ENCODE measurements around the gene GPR152.

DNA sequence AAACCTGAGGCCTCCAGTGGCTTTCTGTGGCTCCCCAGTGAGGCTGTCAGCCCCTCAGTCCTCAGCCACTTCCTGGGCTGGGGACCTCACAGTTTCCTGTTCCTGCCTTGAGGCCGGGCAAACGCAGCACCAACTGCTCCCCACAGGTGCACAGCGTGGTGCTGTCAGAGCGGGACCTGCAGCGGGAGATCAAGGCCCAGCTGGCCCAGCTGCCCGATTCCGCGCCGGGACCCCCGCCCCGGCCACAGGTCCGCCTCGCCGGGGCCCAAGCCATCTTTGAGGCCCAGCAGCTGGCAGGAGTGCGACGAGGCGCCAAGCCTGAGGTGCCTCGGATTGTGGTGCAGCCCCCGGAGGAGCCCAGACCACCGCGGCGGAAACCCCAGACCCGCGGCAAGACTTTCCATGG is 43.3 kb downstream of the GPR152 start:
- TF ChIP-seq, protein P1, sequence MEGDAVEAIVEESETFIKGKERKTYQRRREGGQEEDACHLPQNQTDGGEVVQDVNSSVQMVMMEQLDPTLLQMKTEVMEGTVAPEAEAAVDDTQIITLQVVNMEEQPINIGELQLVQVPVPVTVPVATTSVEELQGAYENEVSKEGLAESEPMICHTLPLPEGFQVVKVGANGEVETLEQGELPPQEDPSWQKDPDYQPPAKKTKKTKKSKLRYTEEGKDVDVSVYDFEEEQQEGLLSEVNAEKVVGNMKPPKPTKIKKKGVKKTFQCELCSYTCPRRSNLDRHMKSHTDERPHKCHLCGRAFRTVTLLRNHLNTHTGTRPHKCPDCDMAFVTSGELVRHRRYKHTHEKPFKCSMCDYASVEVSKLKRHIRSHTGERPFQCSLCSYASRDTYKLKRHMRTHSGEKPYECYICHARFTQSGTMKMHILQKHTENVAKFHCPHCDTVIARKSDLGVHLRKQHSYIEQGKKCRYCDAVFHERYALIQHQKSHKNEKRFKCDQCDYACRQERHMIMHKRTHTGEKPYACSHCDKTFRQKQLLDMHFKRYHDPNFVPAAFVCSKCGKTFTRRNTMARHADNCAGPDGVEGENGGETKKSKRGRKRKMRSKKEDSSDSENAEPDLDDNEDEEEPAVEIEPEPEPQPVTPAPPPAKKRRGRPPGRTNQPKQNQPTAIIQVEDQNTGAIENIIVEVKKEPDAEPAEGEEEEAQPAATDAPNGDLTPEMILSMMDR (IDR thresholded peaks at IDR 0.05): no peak
- TF ChIP-seq POLR2A (IDR thresholded peaks at IDR 0.05): no peak
- TF ChIP-seq POLR2AphosphoS5 (IDR thresholded peaks at IDR 0.05): peak in 1 of 2 donors; percentile 16
